PC-3 (cell line): ENCODE measurements around the gene CDC42SE2. TPM values are rescaled to one million over a fixed set of nuclear protein-coding genes. Genes with fewer than 3 reads are reported as not detected.

Experiments
- ATAC-seq: fragments of 200-7000 bp; cut with Tn5 transposase; 2 replicates; pipeline ENCODE4 v1.9.1; 2020; ENCODE audit warnings: mild to moderate bottlenecking, moderate library complexity
- BruUV-seq: library from RNA; stranded (reverse); fragments of 400-500 nt; replicated peaks from 2 replicates; lab custom pipeline; 2021; lab: Mats Ljungman, UMichigan
- CTCF ChIA-PET: fragments of 300-600 bp; sonication (Branson Sonifier 250); formaldehyde crosslinking; loops from one replicate; lab custom pipeline; 2022; ENCODE audit warnings: antibody characterized with exemption; lab: Charles Lee
- POLR2A ChIA-PET: fragments of 300-600 bp; sonication (Branson Sonifier 250); formaldehyde crosslinking; loops from one replicate; lab custom pipeline; 2022; ENCODE audit warnings: antibody characterized with exemption; ENCODE audit not compliant: unreplicated experiment; lab: Charles Lee
- DNase-seq: peaks from one replicate; pipeline ENCODE4 v3.0.0-alpha.2; 2015
- H2AFZ ChIP-seq: fragments of 300-600 bp; sonication (generic); 2 replicates; pipeline ENCODE4 v1.6.0; 2016; ENCODE audit warnings: antibody characterized with exemption, low read length
- H3F3A ChIP-seq: fragments of 300-600 bp; sonication (generic); one replicate; pipeline ENCODE4 v1.6.0; 2017; ENCODE audit warnings: antibody characterized with exemption, low read length, control low read depth, mild to moderate bottlenecking; ENCODE audit not compliant: unreplicated experiment
- H3K27ac ChIP-seq: fragments of 300-600 bp; sonication (generic); 2 replicates; pipeline ENCODE4 v1.5.1; 2016; ENCODE audit warnings: mild to moderate bottlenecking, low read length
- H3K27me3 ChIP-seq: fragments of 300-600 bp; sonication (generic); 2 replicates; pipeline ENCODE4 v1.6.1; 2016; ENCODE audit warnings: low read length, mixed read lengths
- H3K36me3 ChIP-seq: fragments of 300-600 bp; sonication (generic); 2 replicates; pipeline ENCODE4 v1.6.1; 2016; ENCODE audit warnings: low read depth, mixed run types, low read length, mixed read lengths
- H3K4me1 ChIP-seq: fragments of 300-600 bp; sonication (generic); 2 replicates; pipeline ENCODE4 v1.5.1; 2016; ENCODE audit warnings: low read length; ENCODE audit not compliant: insufficient read depth
- H3K4me2 ChIP-seq: fragments of 300-600 bp; sonication (generic); 2 replicates; pipeline ENCODE4 v1.6.0; 2016; ENCODE audit warnings: low read length
- H3K4me3 ChIP-seq: fragments of 300-600 bp; sonication (generic); 2 replicates; pipeline ENCODE4 v1.5.1; 2016; ENCODE audit warnings: mild to moderate bottlenecking, low read length, mixed read lengths
- H3K79me2 ChIP-seq: fragments of 300-600 bp; sonication (generic); 2 replicates; pipeline ENCODE4 v1.6.1; 2017; ENCODE audit warnings: low read length, mixed read lengths
- H3K9ac ChIP-seq: fragments of 300-600 bp; sonication (generic); 2 replicates; pipeline ENCODE4 v1.6.0; 2016; ENCODE audit warnings: mild to moderate bottlenecking, low read length
- H3K9me2 ChIP-seq: fragments of 300-600 bp; sonication (generic); replicated peaks from 2 replicates; pipeline ENCODE4 v1.6.1; 2016; ENCODE audit warnings: mixed run types, low read length, mixed read lengths
- H3K9me3 ChIP-seq: fragments of 300-600 bp; sonication (generic); 2 replicates; pipeline ENCODE4 v1.6.1; 2016; ENCODE audit warnings: low read length, mixed read lengths
- H4K20me1 ChIP-seq: fragments of 300-600 bp; sonication (generic); 2 replicates; pipeline ENCODE4 v1.6.1; 2016; ENCODE audit warnings: low read length, mixed read lengths
- EZH2 ChIP-seq: fragments of 300-600 bp; sonication (generic); IDR thresholded peaks from one replicate; pipeline ENCODE4 v1.6.1; 2017; ENCODE audit warnings: antibody characterized with exemption, mild to moderate bottlenecking, low read length; ENCODE audit not compliant: unreplicated experiment
- EZH2phosphoT487 ChIP-seq: fragments of 300-600 bp; sonication (generic); IDR thresholded peaks from 2 replicates; pipeline ENCODE4 v1.6.1; 2018; ENCODE audit warnings: mild to moderate bottlenecking, antibody characterized with exemption, low read length, borderline replicate concordance
- intact Hi-C: fragments of 100-400 bp; cut with micrococcal nuclease; formaldehyde crosslinking; loops from 2 replicates; pipeline ENCODE4 v1.9.0; 2023
- total RNA-seq: library from RNA; depleted of rRNA; stranded (reverse); fragments of >200 nt; gene quantifications from 2 replicates; pipeline ENCODE4 v1.2.3, GENCODE V29; 2014
- TF ChIP-seq, protein P1 (sequence below): fragments of 300-600 bp; sonication (generic); conservative IDR thresholded peaks from 2 replicates; pipeline ENCODE4 v1.5.1; 2017; ENCODE audit warnings: antibody characterized with exemption, low read depth, mild to moderate bottlenecking, low read length

Gene CDC42SE2
- total RNA-seq, 1 experiment from 2014 or later: 13.3 TPM

- Histone ChIP-seq H3K79me2 (peaks cover 74% of the 10 kb centered on the region), H3F3A (no peaks in the 10 kb centered on the region), H3K4me2 (no peak overlapping the region), H3K36me3 (no peaks in the 10 kb centered on the region), H3K27me3 (no peaks in the 10 kb centered on the region), H3K4me1 (peaks cover 22% of the 10 kb centered on the region), H3K9me3 (no peaks in the 10 kb centered on the region), H3K4me3 (no peak overlapping the region), H3K9ac (no peak overlapping the region), H2AFZ (no peak overlapping the region), H3K27ac (no peak overlapping the region), H3K9me2 (no peaks in the 10 kb centered on the region), H4K20me1 (0 out of 2 replicates have a peak, but pooled peaks cover 7% of the 10 kb centered on the region)
- no peak for DNase-seq
- BruUV-seq: no TSS peak
- no peak for ATAC-seq
- ChIA-PET CTCF (no interaction called here), POLR2A (no interaction called here)
- TF ChIP-seq, protein P1, sequence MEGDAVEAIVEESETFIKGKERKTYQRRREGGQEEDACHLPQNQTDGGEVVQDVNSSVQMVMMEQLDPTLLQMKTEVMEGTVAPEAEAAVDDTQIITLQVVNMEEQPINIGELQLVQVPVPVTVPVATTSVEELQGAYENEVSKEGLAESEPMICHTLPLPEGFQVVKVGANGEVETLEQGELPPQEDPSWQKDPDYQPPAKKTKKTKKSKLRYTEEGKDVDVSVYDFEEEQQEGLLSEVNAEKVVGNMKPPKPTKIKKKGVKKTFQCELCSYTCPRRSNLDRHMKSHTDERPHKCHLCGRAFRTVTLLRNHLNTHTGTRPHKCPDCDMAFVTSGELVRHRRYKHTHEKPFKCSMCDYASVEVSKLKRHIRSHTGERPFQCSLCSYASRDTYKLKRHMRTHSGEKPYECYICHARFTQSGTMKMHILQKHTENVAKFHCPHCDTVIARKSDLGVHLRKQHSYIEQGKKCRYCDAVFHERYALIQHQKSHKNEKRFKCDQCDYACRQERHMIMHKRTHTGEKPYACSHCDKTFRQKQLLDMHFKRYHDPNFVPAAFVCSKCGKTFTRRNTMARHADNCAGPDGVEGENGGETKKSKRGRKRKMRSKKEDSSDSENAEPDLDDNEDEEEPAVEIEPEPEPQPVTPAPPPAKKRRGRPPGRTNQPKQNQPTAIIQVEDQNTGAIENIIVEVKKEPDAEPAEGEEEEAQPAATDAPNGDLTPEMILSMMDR: no peak
- TF ChIP-seq EZH2 (no peak), EZH2phosphoT487 (no peak)
- intact Hi-C loops: no loop called here
These were observed 16.6 kb downstream of the CDC42SE2 start for GRCh38 chr5:131280417-131280816.

DNA sequence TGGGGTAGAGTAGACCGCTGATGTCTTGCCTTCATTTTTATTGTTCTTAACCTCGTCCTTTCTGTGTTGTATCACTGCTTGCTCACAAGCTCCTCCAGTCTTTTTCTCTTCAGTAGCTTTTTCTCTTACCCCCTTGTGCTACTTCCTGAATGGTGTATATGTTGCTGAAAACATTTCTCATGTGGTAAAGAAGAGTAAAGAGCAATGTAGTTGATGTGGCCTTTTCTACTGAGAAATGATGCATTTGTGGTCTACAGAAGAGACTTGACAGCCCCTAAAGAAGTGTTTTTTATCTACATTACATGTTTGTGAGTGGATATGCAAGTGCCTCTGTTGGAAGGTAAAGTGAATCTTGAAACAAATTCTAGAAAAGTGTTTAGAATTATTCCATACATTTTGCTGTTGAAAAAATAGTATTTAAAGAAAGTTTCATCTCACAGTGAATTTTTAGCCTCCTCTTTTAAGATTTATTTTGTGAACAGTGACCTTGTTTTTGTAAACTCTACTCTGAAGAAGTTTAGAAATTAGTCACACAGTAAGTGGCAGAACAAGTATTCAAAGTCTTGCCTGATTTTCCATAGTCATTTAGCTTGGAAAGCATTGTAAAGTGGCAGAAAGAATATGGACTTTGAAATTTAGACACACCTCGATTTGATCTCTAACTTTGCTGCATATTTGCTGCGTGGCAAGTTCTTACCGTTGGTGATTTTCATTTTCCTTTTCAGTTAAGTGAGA is 17.4 kb downstream of the CDC42SE2 start:
- Histone ChIP-seq H3K79me2 (peaks cover 74% of the 10 kb centered on the region), H3K4me2 (peak overlapping the region; percentile 42), H3F3A (no peaks in the 10 kb centered on the region), H3K4me3 (peak overlapping the region; percentile 5; the same call in 1 of the 2 replicates), H3K9me2 (no peaks in the 10 kb centered on the region), H3K27ac (0 out of 2 replicates have a peak overlapping the region, but pooled peaks have one; percentile 0), H2AFZ (no peak overlapping the region), H3K9me3 (no peaks in the 10 kb centered on the region), H4K20me1 (0 out of 2 replicates have a peak, but pooled peaks cover 7% of the 10 kb centered on the region), H3K4me1 (peaks cover 22% of the 10 kb centered on the region), H3K9ac (no peak overlapping the region), H3K36me3 (no peaks in the 10 kb centered on the region), H3K27me3 (no peaks in the 10 kb centered on the region)
- intact Hi-C loops: no loop called here
- peak; percentile 52 for DNase-seq
- peak; percentile 31; the same call in 1 of the 2 replicates for ATAC-seq
- no TSS peak for BruUV-seq
- TF ChIP-seq, protein P1: no peak
- TF ChIP-seq EZH2: no peak
- TF ChIP-seq EZH2phosphoT487: no peak
- ChIA-PET POLR2A (no interaction called here), CTCF (no interaction called here)

DNA sequence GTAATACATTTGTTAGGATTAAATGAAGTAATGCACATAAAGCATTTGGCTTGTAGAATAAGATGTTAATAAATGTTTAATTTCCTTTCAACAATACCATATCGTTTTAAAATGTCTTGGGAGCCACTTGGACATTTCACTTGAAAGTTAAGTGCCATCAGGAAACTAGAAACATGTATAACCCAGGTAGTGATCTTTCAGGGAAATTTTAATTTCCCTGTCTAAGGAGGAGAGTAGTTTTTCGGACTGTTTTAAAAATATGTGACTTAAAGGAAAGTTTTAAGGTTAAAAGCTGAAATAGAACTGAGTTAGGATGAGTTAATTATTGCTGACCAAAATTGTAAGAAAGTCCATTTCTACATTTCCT is 18.0 kb downstream of the CDC42SE2 start:
- POLR2A ChIA-PET: no interaction called here
- BruUV-seq: no TSS peak
- TF ChIP-seq EZH2phosphoT487 (no peak), EZH2 (no peak)
- TF ChIP-seq, protein P1: no peak
- no peaks in the 10 kb centered on the region for H3K36me3 ChIP-seq
- CTCF ChIA-PET: no interaction called here
- DNase-seq (no peak), ATAC-seq (no peak)
- H3F3A ChIP-seq: no peaks in the 10 kb centered on the region
- no peak overlapping the region for H2AFZ ChIP-seq
- H3K4me1 ChIP-seq: peaks cover 22% of the 10 kb centered on the region
- no peaks in the 10 kb centered on the region for H3K9me2 ChIP-seq
- H3K4me3 ChIP-seq: peak overlapping the region; percentile 5; the same call in 1 of the 2 replicates
- H3K9me3 ChIP-seq: no peaks in the 10 kb centered on the region
- H4K20me1 ChIP-seq: 0 out of 2 replicates have a peak, but pooled peaks cover 7% of the 10 kb centered on the region
- H3K27me3 ChIP-seq: no peaks in the 10 kb centered on the region
- peak overlapping the region; percentile 42 for H3K4me2 ChIP-seq
- intact Hi-C loops: no loop called here
- peaks cover 72% of the 10 kb centered on the region for H3K79me2 ChIP-seq
- H3K9ac ChIP-seq: no peak overlapping the region
- H3K27ac ChIP-seq: 0 out of 2 replicates have a peak overlapping the region, but pooled peaks have one; percentile 0
